GM21447 (cell line): ENCODE data around the gene WIPF2.
A peak's percentile ranks its signal among the peaks of the same experiment; 100 is the strongest.

ENCODE experiments used
- ATAC-seq: cut with Tn5 transposase; IDR thresholded peaks from one replicate; pipeline ENCODE4 v1.9.1; 2021; ENCODE audit not compliant: unreplicated experiment

Gene WIPF2

GRCh38 chr17:40312893-40313667 is 94.0 kb downstream of the WIPF2 start:
- no peak for ATAC-seq

DNA sequence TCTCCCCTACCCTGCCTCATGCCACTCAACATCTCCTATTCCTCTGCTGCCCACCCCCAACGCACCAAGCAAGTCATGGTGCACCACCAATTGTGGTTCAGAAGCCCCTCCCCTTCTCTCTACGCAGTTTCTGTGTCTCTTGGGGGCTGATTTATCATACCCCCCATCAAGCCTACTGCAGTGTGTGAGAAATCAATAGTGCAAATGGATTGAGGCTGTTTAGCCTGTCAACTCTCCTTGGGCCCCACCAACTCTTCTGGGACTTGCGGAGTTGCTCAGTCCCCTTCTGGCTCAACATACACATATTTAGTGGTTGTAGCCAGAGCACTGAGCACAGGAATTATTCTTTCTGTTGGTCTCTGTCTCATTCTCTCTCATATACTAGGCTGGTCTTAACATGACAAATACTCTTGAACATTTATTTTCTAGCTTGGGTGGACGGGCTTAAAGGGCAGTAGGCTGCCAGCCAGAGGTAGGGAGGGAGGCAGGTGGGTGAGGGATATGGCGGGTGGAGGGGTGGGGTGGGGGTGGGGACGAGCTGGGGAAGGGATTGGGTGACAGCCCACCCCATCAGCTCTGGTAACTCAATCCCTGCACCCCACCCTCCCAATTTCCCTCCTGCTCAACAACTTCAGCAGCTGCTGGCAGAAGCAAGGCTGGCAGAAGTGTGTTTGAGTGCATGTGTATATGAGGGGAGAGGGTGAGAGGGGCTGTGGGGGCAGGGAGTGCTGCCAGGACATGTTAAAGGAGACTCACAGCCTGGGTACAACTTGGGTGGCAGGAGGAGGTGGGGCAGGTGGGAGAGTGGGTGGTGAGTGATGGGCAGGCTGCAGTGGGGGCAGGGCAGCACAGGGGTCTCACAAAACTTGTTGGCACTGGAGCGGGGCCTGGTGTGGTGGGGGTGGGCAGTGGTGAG is 94.8 kb downstream of the WIPF2 start:
- no peak for ATAC-seq

GRCh38 chr17:40314584-40314956 is 95.5 kb downstream of the WIPF2 start:
- ATAC-seq = no peak

- ATAC-seq = no peak
Observed at GRCh38 chr17:40315206-40315605, 96.1 kb downstream of the WIPF2 start.

DNA sequence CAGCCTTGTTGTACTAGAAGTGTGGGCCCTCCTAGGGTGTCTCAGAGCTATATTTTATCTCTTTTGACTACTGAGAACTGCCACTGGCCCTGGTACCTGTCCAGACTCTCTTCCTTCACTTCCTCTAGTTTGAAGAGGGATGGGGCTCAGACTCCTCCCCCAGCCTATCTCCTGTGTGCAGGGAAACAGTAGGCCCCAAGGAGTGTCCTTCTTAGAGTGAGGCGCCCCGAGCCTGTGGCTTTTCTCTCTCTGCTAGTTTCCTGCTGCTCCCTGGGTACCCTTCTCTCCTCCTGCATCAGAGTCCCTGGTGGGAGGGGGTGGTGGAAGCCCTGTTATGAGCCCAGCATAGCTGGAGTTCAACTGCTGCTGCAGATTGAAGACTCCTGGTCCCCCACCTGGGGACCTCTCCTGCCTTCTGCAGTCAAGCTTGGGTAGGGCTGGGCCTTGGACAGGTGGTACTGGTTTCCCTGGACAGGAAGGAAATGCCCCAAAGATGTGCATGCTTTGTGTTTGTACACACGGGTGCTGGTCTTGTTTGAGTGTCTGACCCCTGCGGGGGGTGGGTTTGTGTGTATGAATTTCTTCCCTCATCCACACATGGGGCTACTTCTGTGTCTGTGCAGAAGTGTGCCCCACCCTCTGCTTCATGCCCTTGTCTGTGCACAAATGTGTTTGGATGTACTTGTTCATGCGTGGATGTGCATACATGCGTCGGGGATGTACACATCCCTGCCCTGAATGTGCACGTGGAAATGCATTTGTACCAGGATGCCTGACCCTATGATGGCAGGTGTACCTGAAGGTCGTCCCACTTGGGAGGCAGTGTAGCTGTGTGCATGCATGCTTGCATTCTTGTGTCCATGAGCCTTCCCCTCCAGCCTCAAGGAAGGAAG is 96.8 kb downstream of the WIPF2 start:
- no peak for ATAC-seq

DNA sequence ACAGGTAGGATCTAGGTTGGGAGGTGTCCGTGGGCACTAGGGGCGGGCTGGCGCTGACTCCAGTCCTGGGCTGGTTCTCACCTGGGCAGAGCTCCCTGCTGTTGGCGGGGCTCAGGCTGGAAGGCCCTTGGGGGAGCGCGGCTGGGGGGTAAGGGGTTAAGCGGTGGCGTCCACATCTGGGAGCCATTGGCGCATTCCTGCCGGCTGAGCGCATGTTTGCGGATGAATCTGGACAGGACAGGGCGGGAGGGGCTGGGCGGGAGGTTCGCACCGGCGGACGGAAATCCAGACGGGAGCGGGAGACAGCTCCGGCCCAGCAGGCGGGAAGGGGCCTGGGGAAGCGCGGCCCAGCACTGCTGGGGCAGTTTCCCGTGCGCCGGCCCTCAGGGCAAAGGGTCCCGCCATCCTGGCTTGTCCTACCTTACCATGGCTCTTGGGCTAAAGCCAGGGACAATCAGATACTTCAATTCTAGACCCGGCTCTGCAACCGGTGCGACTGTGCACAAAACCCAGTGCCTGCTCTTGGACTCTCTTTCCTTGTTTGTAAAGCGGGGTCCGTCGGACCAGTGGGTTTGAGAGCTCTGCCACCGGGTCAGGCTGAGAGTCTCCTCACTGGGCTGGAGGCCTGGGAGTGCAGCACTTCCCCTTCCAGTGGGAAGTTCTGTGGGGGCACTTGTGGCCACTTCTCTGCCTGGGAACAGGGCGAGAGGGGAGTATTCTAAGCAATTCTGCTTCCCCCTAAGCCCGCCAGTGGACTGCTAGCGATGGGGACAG is 97.7 kb downstream of the WIPF2 start:
- no peak for ATAC-seq

- ATAC-seq = no peak
Observed at GRCh38 chr17:40317345-40317873, 98.3 kb downstream of the WIPF2 start.

DNA sequence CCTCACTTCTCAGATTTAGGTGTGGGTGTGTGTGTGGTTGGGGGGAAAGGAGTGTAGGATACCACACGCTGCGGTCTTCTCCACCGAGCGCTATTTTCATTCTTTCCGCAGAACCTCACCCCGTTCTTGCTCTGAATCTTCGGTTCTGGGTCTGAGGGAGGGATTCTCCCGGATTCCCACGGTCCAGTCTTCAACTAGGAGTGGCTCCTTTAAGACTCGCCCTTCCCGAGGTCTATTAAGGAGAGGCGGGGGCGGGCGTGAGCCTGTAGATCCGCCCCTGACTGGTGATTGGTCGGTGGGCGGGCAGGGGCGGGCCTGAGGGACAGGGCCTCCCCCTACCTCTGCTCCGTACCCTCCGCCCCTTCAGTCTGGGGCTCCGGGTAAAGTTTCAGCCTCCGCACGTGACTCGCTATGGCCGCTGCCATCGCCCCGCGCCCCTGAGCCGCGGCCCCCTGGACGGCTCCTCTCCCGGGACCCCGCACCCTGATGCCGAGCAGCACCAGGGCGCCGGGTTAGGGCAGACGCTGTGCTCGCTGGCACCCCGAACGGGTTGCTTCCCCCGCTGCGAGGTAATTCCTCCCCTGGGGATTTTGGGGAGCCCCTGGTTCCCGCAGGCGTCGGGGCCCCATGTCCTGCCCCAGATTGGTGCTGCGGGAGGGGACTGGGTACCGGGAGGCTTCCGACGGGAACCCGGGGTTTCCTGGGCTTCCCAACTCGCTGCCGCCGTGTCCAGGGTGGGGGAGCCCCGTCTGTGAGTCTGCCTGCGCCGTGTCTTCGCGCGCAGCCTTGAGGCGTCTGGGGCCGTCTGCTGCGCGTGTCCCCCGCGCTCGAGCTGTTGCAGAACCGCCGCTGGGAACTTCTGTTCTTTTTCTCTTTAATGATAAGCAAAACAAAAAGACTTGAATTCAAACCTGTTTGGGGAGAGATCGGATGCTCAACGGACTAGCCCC is 99.1 kb downstream of the WIPF2 start:
- peak; percentile 42 for ATAC-seq

DNA sequence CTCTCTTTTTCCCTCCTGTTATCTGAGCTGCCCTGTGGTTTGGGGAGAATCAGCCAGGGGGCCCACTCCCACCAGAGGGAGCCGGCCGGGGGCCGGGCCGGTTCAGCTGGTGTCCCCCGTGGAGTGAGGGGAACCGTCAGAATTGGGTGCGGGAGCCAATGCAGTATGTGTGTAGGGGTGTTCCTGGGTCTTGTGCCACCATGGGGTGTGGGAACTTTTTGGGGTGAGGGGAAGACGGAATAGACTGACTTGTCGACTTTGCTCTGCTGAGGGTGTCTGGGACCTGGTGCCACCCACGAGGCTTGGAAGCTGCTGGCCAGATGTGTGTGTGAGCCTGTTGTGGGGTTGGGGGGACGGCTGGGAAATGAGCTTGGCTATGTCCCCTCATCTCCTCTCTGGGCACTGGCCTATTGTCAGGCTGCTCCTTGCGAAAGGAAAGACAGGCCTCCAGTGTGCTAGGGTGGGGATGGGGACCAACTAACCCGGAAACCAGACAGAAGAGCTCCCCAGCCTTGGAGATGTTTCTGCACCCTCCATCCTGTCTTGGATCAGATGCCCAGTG is 99.8 kb downstream of the WIPF2 start:
- no peak for ATAC-seq

GRCh38 chr17:40319651-40320540 is 100.8 kb downstream of the WIPF2 start:
- no peak for ATAC-seq

GRCh38 chr17:40320756-40321523 is 101.8 kb downstream of the WIPF2 start:
- ATAC-seq = no peak

- no peak for ATAC-seq
Observed at GRCh38 chr17:40321524-40321929, 102.4 kb downstream of the WIPF2 start.

DNA sequence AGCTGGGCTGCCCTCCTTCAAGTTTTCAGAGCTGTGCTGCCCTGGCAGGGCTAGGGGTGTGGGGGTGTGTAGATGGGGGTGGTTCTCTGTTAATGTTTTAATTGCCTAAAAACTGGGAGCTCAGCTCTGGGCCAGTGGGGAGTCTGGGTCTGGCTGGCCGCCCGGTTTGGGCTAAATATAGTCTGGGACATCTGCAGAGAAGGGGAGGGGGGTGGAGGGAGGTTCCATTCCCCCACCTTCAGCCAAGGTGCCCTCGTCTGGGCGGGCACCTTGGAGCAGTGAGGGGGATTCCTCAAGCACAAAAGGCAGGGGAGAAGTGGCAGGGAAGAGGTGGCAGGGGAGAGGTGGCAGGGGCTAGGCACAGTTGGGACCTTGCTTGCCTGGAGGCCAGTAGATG is 102.9 kb downstream of the WIPF2 start:
- no peak for ATAC-seq

DNA sequence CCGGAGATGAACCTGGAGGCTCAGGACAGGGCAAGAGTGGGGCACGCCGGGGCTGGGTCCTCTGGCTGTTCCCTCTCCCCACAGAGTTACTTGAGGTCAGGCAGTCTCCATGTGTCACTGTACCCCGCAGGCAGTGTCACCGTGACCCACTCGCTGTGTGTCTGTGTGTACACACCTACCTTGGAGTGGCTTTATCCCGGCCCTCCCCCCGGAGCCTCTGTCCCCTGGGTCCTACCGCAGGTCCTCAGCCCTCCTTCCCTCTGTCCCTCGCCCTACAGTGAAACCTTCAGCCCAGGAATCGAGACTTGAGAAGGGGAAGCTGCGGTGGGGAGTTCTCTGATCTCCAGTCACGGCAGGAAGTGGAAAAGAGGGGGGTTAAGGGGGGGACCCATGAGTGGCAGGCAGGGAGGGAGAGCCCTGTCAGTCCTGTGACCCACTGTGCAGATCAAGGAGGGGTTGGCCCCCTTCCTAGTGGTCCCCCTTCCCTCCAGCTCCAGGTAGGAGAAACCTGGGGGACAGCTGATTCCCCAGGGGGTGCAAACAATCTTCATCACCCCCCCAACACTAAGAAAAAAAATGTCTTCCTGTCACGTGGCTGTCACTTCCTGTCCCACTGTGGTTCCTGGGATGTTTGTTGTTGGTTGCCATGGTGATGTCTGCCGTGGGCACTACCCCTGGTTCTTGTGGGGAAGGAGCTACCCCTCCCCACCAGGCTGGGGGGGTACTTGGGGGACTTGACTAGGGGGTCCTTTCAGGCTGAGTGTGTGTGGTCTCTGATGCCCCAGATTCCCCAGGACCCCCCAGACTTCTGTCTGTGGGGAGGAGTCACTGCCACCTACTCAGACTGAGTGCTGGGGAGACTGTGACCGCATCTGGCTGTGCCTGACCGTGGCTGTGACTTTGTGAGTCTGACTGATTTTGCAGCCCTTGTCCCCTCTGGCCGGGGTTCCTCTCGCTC is 103.5 kb downstream of the WIPF2 start:
- ATAC-seq = peak; percentile 30

GRCh38 chr17:40323391-40324381 is 104.6 kb downstream of the WIPF2 start:
- no peak for ATAC-seq
